Measurements from ENCODE around the gene U2AF2. TPM values are rescaled to one million over a fixed set of nuclear protein-coding genes. Genes with fewer than 3 reads are reported as not detected.
"Not testable (repeated sequence)": the region's sequence is repeated elsewhere in the genome, so short reads cannot be mapped to it uniquely, and the experiment has no call there.

U2AF2 gene
- polyA plus RNA-seq, 12 donors = 80.0 to 151 (median 109) TPM; not detected in 1

DNA sequence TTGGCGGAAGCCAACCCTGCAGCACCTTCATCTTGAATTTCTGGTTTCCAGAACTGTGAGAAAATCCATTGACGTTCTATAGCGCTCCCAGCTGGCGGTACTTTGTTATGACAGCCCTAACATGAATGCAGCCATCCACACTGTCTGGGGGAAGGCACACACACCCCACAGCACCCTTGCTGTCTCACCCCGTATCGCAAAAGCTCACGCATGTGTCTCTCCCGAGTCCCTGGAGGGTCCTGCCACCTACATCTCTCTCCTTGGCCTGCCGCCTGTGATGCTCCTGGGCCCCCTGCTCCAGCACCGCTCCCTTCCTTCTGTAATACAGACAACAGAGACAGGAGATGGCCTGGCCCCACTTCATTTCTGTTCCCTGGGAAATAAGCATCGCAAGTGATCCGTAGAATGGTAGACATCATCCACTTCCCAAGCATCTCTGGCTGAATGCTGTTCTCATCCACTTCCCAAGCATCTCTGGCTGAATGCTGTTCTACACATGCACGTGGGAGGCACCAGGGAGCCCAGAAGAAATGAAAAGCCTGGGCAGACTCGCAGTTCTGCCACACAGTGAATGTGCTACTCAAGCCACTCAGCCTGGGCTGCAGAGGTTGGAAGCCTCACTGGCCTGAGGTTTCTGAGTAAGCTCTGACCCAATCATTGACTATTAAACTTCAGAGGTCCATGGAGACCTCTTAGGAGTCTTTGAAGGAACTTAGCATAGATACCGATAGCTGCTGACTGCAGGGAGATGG lies 49.8 kb downstream of the U2AF2 start:
- DNase-seq = no peak

- no peak for DNase-seq
Measured at GRCh38 chr19:55705972-55706371, 51.1 kb downstream of the U2AF2 start.

DNA sequence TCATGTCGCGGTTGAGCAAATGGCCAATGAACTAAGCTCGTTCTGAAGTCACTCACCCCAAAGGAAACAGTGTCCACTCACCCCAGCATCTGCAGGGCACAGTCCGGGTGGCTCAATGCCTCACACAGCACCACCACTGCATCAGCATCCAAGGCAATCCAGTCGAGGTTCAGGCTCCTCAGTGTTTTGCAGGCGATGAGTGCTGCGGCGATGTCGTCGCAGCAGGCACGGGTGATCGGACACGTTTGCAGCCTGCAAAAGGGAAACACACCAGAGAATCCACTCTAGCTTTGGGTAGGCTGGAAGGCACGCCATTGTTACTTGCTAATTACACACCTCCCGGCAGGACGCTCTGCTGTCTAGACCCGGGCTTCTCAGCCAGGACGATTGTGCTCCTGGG lies 56.9 kb downstream of the U2AF2 start:
- no peak for DNase-seq

DNA sequence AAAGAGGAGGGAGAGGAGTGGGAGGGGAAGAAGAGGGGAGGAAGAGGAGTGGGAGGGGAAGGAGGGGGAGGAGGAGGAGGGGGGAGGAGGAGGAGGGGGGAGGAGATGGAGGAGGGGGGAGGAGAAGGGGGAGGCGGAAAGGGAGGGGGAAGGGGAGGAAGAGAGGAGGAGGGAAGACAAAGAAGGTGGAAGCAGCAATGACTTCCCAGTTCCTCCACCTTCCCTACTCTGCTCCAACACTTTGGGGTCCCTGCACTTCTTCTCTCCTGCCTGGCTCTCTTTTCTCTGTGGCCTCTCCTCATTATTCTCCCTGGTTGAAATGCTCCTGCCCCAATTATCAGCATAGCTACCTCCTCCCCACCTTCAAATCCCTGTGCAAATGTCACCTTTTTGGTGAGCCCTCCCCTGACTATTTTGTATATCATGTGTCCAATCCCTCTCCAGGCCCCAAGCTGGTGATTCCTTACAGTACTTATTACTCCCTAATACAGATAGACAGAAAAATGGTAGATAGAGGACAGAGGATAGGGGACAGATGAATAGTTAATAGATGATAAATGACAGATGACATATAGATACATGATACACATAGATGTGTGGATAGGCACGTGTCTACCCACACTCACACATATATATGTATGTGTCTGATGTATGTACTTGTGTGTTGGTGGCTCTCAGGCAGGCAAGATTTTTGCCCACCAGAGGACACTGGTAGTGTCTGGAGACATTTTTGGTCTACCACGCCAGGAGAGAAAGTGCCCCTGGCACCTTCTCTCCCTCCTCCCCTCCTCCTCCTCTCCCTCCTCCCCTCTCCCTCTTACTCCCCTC lies 58.2 kb downstream of the U2AF2 start:
- no peak for DNase-seq

DNA sequence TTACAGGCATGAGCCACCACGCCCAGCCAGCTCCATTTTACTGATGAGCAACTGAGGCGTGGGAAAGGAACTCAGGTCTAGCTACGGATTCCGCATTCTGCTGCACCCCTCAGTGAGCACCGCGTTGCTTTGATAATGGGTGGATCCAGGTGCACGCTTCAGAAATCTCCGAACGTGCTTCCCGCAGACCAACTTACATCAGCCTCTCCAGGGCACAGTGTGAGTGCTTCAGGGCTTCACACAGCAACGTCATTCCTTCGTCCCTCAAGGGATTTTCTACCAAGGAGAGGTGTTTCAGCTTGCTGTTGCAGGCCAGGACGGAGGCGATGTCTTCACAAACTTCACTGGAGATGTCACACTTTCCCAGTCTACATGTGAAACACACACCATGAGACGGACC lies 61.7 kb downstream of the U2AF2 start:
- no peak for DNase-seq

DNA sequence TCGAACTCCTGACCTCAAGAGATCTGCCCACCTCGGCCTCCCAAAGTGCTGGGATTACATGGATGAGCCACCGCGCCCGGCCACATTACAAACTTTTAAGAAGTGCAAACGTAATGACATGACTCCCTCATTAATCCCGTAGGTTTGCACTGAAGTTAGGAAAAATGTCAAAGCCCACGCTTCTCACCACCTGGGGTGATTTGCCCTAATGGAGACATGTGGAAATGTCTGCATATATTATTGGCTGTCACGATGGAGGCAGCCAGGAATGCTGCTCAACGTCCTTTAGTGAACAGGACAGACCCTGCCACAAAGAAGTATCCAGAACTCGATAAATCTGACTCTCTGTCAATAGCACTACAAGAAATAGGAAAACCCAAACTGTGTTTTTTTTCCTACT lies 62.4 kb downstream of the U2AF2 start:
- no peak for DNase-seq

- not testable (repeated sequence) for DNase-seq
Measured at GRCh38 chr19:55717879-55718711, 63.3 kb downstream of the U2AF2 start.

DNA sequence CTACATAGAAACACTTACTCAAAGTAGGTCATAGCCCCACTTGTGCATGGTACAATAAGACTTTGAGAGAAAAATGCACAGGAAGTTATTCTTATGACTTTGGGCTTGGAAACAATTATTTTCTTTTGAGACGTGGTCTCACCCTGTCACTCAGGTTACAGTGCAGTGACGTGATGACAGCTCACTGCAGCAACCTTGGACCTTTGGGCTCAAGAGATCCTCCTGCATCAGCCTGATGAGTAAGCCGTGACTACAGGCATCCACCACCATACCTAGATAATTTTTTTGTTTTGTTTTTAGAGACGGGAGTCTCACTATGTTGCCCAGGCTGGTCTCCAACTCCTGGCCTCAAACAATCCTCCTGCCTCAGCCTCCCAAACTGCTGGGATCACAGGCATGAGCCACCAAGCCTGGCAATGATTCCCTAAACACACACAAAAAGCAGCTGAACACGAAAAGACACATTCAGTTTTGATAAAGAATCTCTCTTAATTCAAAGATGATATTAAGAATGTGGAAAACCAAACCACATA lies 65.4 kb downstream of the U2AF2 start:
- DNase-seq = no peak

- DNase-seq = no peak
Measured at GRCh38 chr19:55720801-55721200, 66.0 kb downstream of the U2AF2 start.

DNA sequence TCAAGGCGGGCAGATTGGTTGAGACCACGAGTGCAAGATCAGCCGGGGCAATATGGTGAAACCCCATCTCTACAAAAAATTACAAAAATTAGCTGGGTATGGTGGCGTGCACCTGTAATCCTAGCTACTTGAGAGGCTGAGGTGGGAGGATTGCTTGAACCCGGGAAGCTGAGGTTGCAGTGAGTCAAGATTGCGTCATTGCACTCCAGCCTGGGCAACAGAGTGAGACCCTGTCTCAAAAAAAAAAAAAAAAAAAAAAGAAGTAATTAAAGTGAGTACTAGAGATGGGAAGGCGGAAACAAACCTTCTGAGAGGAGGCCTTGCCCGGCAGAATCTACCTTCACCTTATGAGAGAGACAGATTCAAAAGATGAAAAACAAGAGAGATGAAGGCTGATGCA lies 68.7 kb downstream of the U2AF2 start:
- no peak for DNase-seq

Other genes starting within 250 kb of the U2AF2 start
- gene UBE2S, start 247.2 kb upstream of the U2AF2 start, polyA plus RNA-seq (ENCODE audit: insufficient read length in 12 of 12) = 100 to 1,000 TPM in 1 of 12 donors, 10 to 100 TPM in 10, not detected in 1; 19.2 to 108 (median 30.4) TPM
- gene SHISA7, start 211.7 kb upstream of the U2AF2 start, polyA plus RNA-seq (ENCODE audit: insufficient read length in 12 of 12) = 1 to 10 TPM in 1 of 12 donors, under 1 TPM in 9, not detected in 2; 0.07 to 1.1 (median 0.17) TPM
- 10 to 100 TPM in 11 of 12 donors, not detected in 1; 24.3 to 68.0 (median 27.9) TPM for gene ISOC2, start 193.4 kb upstream of the U2AF2 start, polyA plus RNA-seq (ENCODE audit: insufficient read length in 12 of 12)
- gene C19orf85, start 190.3 kb upstream of the U2AF2 start, polyA plus RNA-seq (ENCODE audit: insufficient read length in 12 of 12) = not detected
- 10 to 100 TPM in 1 of 12 donors, 1 to 10 TPM in 10, not detected in 1; 1.5 to 11.6 (median 2.4) TPM for gene ZNF628, start 178.4 kb upstream of the U2AF2 start, polyA plus RNA-seq (ENCODE audit: insufficient read length in 12 of 12)
- gene NAT14, start 169.8 kb upstream of the U2AF2 start, polyA plus RNA-seq (ENCODE audit: insufficient read length in 12 of 12) = 100 to 1,000 TPM in 1 of 12 donors, 10 to 100 TPM in 11; 15.8 to 381 (median 24.4) TPM
- gene SSC5D, start 166.6 kb upstream of the U2AF2 start, polyA plus RNA-seq (ENCODE audit: insufficient read length in 12 of 12) = 10 to 100 TPM in 11 of 12 donors, not detected in 1; 12.2 to 37.5 (median 19.3) TPM
- 10 to 100 TPM in 1 of 12 donors, 1 to 10 TPM in 10, not detected in 1; 1.1 to 18.7 (median 3.2) TPM for gene SBK2, start 117.9 kb upstream of the U2AF2 start, polyA plus RNA-seq (ENCODE audit: insufficient read length in 12 of 12)
- gene SBK3, start 109.5 kb upstream of the U2AF2 start, polyA plus RNA-seq (ENCODE audit: insufficient read length in 12 of 12) = under 1 TPM in 3 of 12 donors, not detected in 9; 0.12 to 0.46 (median 0.18) TPM
- gene ZNF579, start 74.2 kb upstream of the U2AF2 start, polyA plus RNA-seq (ENCODE audit: insufficient read length in 12 of 12) = 10 to 100 TPM in 7 of 12 donors, 1 to 10 TPM in 4, not detected in 1; 7.3 to 26.0 (median 10.5) TPM
- gene FIZ1, start 55.5 kb upstream of the U2AF2 start, polyA plus RNA-seq (ENCODE audit: insufficient read length in 12 of 12) = 10 to 100 TPM in 9 of 12 donors, 1 to 10 TPM in 2, not detected in 1; 9.2 to 16.3 (median 11.0) TPM
- 10 to 100 TPM in 1 of 12 donors, 1 to 10 TPM in 9, not detected in 2; 4.2 to 11.2 (median 6.4) TPM for gene ZNF524, start 54.7 kb upstream of the U2AF2 start, polyA plus RNA-seq (ENCODE audit: insufficient read length in 12 of 12)
- gene ZNF865, start 49.4 kb upstream of the U2AF2 start, polyA plus RNA-seq (ENCODE audit: insufficient read length in 12 of 12) = 10 to 100 TPM in 1 of 12 donors, 1 to 10 TPM in 10, not detected in 1; 4.5 to 11.0 (median 5.5) TPM
- 10 to 100 TPM in 2 of 12 donors, 1 to 10 TPM in 9, not detected in 1; 5.6 to 14.3 (median 6.5) TPM for gene ZNF784, start 30.5 kb upstream of the U2AF2 start, polyA plus RNA-seq (ENCODE audit: insufficient read length in 12 of 12)
- gene ZNF580, start 14.0 kb upstream of the U2AF2 start, polyA plus RNA-seq (ENCODE audit: insufficient read length in 12 of 12) = 10 to 100 TPM in 11 of 12 donors, not detected in 1; 14.0 to 42.9 (median 18.9) TPM
- gene ZNF581, start 11.4 kb upstream of the U2AF2 start, polyA plus RNA-seq (ENCODE audit: insufficient read length in 12 of 12) = 10 to 100 TPM in 11 of 12 donors, not detected in 1; 17.9 to 33.7 (median 21.9) TPM
- 10 to 100 TPM in 11 of 12 donors, not detected in 1; 10.1 to 17.1 (median 11.7) TPM for gene CCDC106, start 6.8 kb upstream of the U2AF2 start, polyA plus RNA-seq (ENCODE audit: insufficient read length in 12 of 12)
- gene EPN1, start 20.2 kb downstream of the U2AF2 start, polyA plus RNA-seq (ENCODE audit: insufficient read length in 12 of 12) = 100 to 1,000 TPM in 2 of 12 donors, 10 to 100 TPM in 9, not detected in 1; 44.1 to 113 (median 68.9) TPM
- not detected for gene NLRP9, start 83.4 kb downstream of the U2AF2 start, polyA plus RNA-seq (ENCODE audit: insufficient read length in 12 of 12)
- gene RFPL4A, start 104.1 kb downstream of the U2AF2 start, polyA plus RNA-seq (ENCODE audit: insufficient read length in 12 of 12) = 1 to 10 TPM in 2 of 12 donors, under 1 TPM in 4, not detected in 6; 0.50 to 1.4 (median 0.66) TPM
- gene RFPL4AL1, start 114.1 kb downstream of the U2AF2 start, polyA plus RNA-seq (ENCODE audit: insufficient read length in 12 of 12) = 1 to 10 TPM in 3 of 12 donors, under 1 TPM in 2, not detected in 7; 0.41 to 1.5 (median 1.3) TPM
- gene NLRP11, start 177.0 kb downstream of the U2AF2 start, polyA plus RNA-seq (ENCODE audit: insufficient read length in 12 of 12) = under 1 TPM in 1 of 12 donors, not detected in 11; 0.05 TPM
- gene NLRP4, start 181.5 kb downstream of the U2AF2 start, polyA plus RNA-seq (ENCODE audit: insufficient read length in 12 of 12) = not detected